AG09319 (cell line): Measurements from ENCODE around the gene RAC3.

Source experiments
- DNase-seq: peaks from one replicate; pipeline ENCODE4 v3.0.0-alpha.2; 2010; ENCODE audit warnings: low read depth; ENCODE audit errors: extremely low read depth
- CTCF ChIP-seq: IDR thresholded peaks from 2 replicates; pipeline ENCODE4 v1.5.1; 2011; ENCODE audit warnings: low read depth, mild to moderate bottlenecking, inconsistent platforms, low read length, moderate library complexity

The RAC3 gene

GRCh38 chr17:81990836-81991683 is 40.4 kb upstream of the RAC3 start:
- no peak for TF ChIP-seq CTCF
- no peak for DNase-seq

- no peak for DNase-seq
- no peak for TF ChIP-seq CTCF
Observed at GRCh38 chr17:81991684-81992305, 39.7 kb upstream of the RAC3 start.

- DNase-seq, result no peak
- TF ChIP-seq CTCF, result no peak
Observed at GRCh38 chr17:81992306-81993102, 39.0 kb upstream of the RAC3 start.

- no peak for TF ChIP-seq CTCF
- DNase-seq, result no peak
Observed at GRCh38 chr17:81993729-81994592, 37.5 kb upstream of the RAC3 start.

- no peak for DNase-seq
- TF ChIP-seq CTCF, result no peak
Observed at GRCh38 chr17:81994593-81995462, 36.6 kb upstream of the RAC3 start.
